Inferior parietal cortex (tissue), 1 donor: Measurements from ENCODE around the gene PDE4DIP.
"Not testable (repeated sequence)": the region's sequence is repeated elsewhere in the genome, so short reads cannot be mapped to it uniquely, and the experiment has no call there.

Experiments
- DNase-seq: peaks from one replicate; pipeline ENCODE4 v3.0.0-alpha.2; 2016; ENCODE audit errors: extremely low spot score

Gene PDE4DIP

GRCh38 chr1:148844220-148844619 is at the start of gene PDE4DIP:
PDE4DIP (plus strand) TSS chr1:148844428; CDS start chr1:148844775, 347 bp downstream.
- DNase-seq, result not testable (repeated sequence)

- not testable (repeated sequence) for DNase-seq
Observed at GRCh38 chr1:148808268-148808928, 35.8 kb upstream of the PDE4DIP start.

- not testable (repeated sequence) for DNase-seq
Observed at GRCh38 chr1:148808929-148809283, 35.3 kb upstream of the PDE4DIP start.

GRCh38 chr1:148822180-148822579 is 22.0 kb upstream of the PDE4DIP start:
- not testable (repeated sequence) for DNase-seq

GRCh38 chr1:148823822-148824221 is 20.4 kb upstream of the PDE4DIP start:
- not testable (repeated sequence) for DNase-seq

- not testable (repeated sequence) for DNase-seq
Observed at GRCh38 chr1:148825029-148825428, 19.2 kb upstream of the PDE4DIP start.

GRCh38 chr1:148828531-148828930 is 15.7 kb upstream of the PDE4DIP start:
- DNase-seq, result not testable (repeated sequence)

GRCh38 chr1:148828962-148829361 is 15.3 kb upstream of the PDE4DIP start:
- DNase-seq, result not testable (repeated sequence)

- not testable (repeated sequence) for DNase-seq
Observed at GRCh38 chr1:148829365-148829764, 14.9 kb upstream of the PDE4DIP start.

- DNase-seq, result not testable (repeated sequence)
Observed at GRCh38 chr1:148841262-148841661, 3.0 kb upstream of the PDE4DIP start.

GRCh38 chr1:148844651-148845050 is 423 bp downstream of the PDE4DIP start:
- not testable (repeated sequence) for DNase-seq

GRCh38 chr1:148845068-148845467 is 840 bp downstream of the PDE4DIP start:
- DNase-seq, result not testable (repeated sequence)

- not testable (repeated sequence) for DNase-seq
Observed at GRCh38 chr1:148850347-148850746, 6.1 kb downstream of the PDE4DIP start.

- not testable (repeated sequence) for DNase-seq
Observed at GRCh38 chr1:148850840-148851239, 6.6 kb downstream of the PDE4DIP start.

- DNase-seq, result not testable (repeated sequence)
Observed at GRCh38 chr1:148851684-148852083, 7.5 kb downstream of the PDE4DIP start.

GRCh38 chr1:148853363-148853762 is 9.1 kb downstream of the PDE4DIP start:
- DNase-seq, result not testable (repeated sequence)

GRCh38 chr1:148854063-148854462 is 9.8 kb downstream of the PDE4DIP start:
- not testable (repeated sequence) for DNase-seq

GRCh38 chr1:148855367-148855766 is 11.1 kb downstream of the PDE4DIP start:
- not testable (repeated sequence) for DNase-seq

- not testable (repeated sequence) for DNase-seq
Observed at GRCh38 chr1:148860049-148860448, 15.8 kb downstream of the PDE4DIP start.

GRCh38 chr1:148860579-148861259 is 16.5 kb downstream of the PDE4DIP start:
- DNase-seq, result not testable (repeated sequence)

GRCh38 chr1:148862590-148862989 is 18.4 kb downstream of the PDE4DIP start:
- not testable (repeated sequence) for DNase-seq

GRCh38 chr1:148868924-148869633 is 24.9 kb downstream of the PDE4DIP start:
- DNase-seq, result not testable (repeated sequence)
